ENCODE results near the gene DUSP22.

DUSP22 gene

DNA sequence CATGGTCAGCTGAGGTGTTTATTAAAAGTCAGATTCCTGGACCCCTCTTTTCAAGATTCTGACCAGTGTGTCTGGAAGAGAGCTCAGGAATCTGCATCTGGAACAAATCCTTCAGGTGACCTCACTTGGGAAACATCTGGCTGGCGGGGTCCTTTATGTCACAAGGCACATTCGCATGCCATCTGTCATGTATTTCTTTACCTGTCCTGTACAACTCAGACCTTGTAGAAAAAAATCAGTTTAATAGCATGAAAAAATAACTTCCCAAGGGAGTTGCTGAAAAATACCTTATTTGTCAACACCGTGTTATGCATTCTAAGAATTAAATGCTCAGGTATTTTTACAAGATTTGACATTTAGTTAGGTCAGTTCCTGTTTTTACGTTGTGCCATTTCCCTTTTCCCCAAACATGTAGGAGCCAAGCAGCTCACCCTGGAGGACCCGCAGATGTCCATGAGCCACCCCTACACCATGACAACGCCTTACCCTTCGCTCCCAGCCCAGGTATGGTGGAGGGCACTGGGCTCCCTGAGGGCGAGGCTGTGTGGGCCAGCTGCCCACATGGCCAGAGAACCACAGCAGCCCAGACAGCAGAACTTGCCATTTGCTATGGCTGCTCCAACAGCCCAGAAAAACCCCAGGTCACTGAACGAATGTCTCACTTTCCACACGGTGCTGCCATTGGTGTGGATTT is 103.3 kb downstream of the DUSP22 start:
- TF ChIP-seq GATA3 (IDR thresholded peaks at IDR 0.05; ENCODE audit: low read depth, low read length) (no peak), GATA2 (IDR thresholded peaks at IDR 0.05; ENCODE audit: low read depth, low read length) (no peak)

DNA sequence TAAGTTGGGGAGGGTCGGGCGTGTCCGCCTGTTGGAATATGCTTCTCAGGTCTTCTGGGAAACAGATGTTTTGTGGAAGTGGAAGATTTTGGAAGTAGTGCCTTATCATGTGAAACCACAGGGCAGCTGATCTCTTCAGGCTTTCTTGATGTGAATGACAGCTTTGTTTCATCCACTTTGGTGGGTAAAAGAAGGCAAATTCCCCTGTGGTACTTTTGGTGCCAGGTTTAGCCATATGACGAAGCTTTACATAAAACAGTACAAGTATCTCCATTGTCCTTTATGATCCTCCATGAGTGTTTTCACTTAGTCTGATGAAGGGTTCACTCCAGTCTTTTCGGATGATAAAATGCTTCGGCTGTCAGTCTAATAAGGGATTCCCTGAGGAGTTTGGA is 103.8 kb downstream of the DUSP22 start:
- TF ChIP-seq GATA2 (IDR thresholded peaks at IDR 0.05; ENCODE audit: low read depth, low read length) (no peak), GATA3 (IDR thresholded peaks at IDR 0.05; ENCODE audit: low read depth, low read length) (no peak)

DNA sequence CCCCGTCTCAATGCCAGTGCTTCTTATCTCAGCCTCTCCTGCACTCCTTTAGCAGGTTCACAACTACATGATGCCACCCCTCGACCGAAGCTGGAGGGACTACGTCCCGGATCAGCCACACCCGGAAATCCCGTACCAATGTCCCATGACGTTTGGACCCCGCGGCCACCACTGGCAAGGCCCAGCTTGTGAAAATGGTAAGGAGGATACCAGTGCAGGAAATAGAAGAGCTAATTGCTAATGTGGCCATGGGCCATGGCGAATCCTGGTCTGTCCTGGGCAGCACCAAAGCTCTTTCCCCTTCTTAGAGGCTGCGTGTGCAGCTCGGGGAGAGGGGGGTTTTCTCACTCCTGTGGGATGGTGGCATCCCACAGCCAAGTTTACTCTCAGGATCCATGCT is 104.8 kb downstream of the DUSP22 start:
- TF ChIP-seq GATA2 (IDR thresholded peaks at IDR 0.05; ENCODE audit: low read depth, low read length) (no peak), GATA3 (IDR thresholded peaks at IDR 0.05; ENCODE audit: low read depth, low read length) (no peak)

DNA sequence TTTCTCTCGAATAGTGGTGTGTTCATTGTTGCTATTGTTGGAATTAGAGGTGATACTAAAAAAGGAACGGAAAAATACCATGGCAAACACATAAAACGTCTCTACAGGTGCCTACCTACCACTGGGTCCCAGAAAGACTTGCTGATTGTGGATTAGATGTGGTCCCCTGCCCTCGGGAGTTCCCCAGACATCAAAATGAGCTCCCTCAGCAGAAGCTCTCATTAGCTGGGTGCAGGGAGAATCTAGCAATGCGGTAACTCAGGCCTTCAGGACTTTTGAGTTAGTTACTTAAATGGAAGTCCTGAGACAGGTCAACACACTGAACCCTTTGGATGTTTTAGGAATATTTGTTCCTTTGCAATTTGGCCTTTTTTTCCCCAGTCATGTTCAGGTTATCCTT is 105.3 kb downstream of the DUSP22 start:
- no peak for TF ChIP-seq GATA3 (IDR thresholded peaks at IDR 0.05; ENCODE audit: low read depth, low read length)
- TF ChIP-seq GATA2 (IDR thresholded peaks at IDR 0.05; ENCODE audit: low read depth, low read length) = no peak

DNA sequence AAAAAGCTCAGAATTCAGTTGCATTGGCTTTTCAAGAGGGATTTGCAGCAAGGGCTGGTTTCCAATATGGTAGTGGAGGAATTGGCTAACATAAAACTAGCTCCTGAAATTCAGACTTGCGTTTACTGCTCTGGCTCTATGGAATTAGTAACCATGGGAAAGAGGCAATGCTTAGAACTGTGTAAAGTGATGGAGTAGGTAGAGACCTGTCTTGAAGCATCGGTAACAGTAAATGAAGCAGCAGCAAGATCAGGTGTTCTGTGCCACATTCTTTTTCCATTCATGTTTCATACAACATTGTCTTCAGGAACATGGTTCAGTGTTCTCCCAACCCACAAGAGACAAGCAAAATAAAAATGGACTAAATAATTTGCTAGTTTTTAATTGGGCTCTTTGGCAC is 105.8 kb downstream of the DUSP22 start:
- TF ChIP-seq GATA2 (IDR thresholded peaks at IDR 0.05; ENCODE audit: low read depth, low read length) = no peak
- TF ChIP-seq GATA3 (IDR thresholded peaks at IDR 0.05; ENCODE audit: low read depth, low read length) = no peak

DNA sequence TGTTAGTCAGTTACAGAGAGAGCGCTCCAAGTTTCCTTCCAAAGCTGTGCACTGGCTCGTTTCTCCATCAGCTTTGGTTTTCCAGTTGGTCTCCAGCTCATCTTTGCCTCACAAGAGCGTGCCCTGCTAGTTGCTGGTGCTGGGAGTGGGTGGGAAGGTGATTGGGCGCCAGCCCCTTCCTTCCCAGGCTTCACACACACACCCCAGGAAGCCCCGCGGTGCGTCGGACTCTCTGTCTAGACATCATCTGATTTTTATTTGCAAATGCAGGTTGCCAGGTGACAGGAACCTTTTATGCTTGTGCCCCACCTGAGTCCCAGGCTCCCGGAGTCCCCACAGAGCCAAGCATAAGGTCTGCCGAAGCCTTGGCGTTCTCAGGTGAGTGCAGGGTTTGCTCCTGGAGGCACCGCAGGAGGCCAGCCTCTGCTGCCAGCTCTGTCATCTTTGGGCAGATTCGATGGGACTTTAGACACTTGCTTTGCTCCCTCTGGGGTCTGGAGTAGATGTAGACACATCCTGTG is 106.3 kb downstream of the DUSP22 start:
- no peak for TF ChIP-seq GATA2 (IDR thresholded peaks at IDR 0.05; ENCODE audit: low read depth, low read length)
- no peak for TF ChIP-seq GATA3 (IDR thresholded peaks at IDR 0.05; ENCODE audit: low read depth, low read length)

DNA sequence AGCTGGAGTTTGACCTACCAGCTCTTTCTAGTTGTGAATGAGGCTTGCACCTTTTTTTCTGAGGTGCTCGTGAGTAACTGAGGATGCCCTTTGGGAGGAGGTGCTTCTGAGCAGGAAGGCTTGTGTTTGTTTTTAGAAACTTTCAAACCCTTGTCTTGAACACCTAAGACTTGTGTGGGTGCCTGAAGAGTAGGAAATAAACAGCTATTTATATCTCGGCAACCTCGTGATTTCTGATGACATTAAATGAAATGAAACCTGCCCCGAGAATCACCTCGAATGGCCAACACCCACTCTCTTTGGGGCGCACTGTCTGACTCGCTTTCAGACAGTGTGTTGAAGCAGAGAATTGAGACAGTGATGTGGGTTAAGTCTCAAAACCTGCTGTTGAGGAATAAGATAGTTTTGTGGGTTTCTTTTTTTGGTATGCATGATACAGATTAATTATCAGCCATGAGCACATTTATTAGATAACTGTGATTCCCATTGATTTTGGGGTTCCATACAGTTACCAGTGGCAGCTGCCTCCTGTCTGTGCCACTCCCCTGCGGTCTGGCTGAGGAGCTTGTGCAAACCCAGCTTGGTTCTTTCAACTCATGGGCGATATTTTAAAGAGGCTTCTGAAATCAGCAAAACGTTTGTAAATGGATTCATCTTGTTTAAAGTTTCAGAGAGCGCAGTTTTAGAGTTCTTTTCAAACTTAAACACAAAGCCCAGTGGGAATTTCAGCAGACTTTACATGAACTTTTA is 107.7 kb downstream of the DUSP22 start:
- no peak for TF ChIP-seq GATA2 (IDR thresholded peaks at IDR 0.05; ENCODE audit: low read depth, low read length)
- TF ChIP-seq GATA3 (IDR thresholded peaks at IDR 0.05; ENCODE audit: low read depth, low read length) = no peak

DNA sequence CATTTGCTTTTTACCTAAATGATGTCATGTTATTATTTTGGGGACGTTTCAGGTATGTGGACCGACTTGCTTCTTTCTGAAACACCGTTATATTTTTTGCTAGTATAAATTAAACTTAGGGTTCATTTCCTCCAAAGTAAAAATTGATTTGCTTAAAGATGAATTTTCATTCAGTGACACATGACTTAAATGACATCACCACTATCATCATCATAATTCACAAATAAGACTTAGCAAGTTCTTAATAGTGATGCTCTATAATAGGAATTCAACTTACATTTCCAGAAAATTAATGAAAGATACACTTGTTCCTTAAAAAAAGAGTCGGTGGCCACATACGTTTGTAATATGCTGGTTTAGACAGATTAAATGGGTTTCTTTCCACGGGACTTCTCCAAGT is 108.5 kb downstream of the DUSP22 start:
- no peak for TF ChIP-seq GATA3 (IDR thresholded peaks at IDR 0.05; ENCODE audit: low read depth, low read length)
- TF ChIP-seq GATA2 (IDR thresholded peaks at IDR 0.05; ENCODE audit: low read depth, low read length) = no peak

Measured in SH-SY5Y (cell line).